T-helper 2 cell treated with Interferon-gamma antibody and Interleukin-4, amounts not matched to agents 5 μg/mL and 100 μg/mL, for 36 hours (primary cell): ENCODE measurements around the gene C1orf210.
A peak's percentile ranks its signal among the peaks of the same experiment; 100 is the strongest.

Experiments
- DNase-seq: peaks from one replicate; pipeline ENCODE4 v3.0.0; 2021; ENCODE audit warnings: low spot score
- H3K27ac Mint-ChIP-seq: one replicate; pipeline ENCODE4 v1.8.0; 2021; ENCODE audit warnings: mild to moderate bottlenecking, mixed read lengths
- H3K27me3 Mint-ChIP-seq: one replicate; pipeline ENCODE4 v1.8.0; 2021; ENCODE audit warnings: low read depth, mixed read lengths
- H3K36me3 Mint-ChIP-seq: one replicate; pipeline ENCODE4 v1.8.0; 2021; ENCODE audit warnings: low read depth, mixed read lengths
- H3K4me1 Mint-ChIP-seq: one replicate; pipeline ENCODE4 v1.8.0; 2021; ENCODE audit warnings: low read depth, mixed read lengths
- H3K4me3 Mint-ChIP-seq: one replicate; pipeline ENCODE4 v1.8.0; 2022; ENCODE audit warnings: mild to moderate bottlenecking, moderate library complexity, mixed read lengths
- H3K9me3 Mint-ChIP-seq: one replicate; pipeline ENCODE4 v1.8.0; 2021; ENCODE audit warnings: mixed read lengths

The C1orf210 gene

GRCh38 chr1:43247256-43247921 is 38.0 kb downstream of the C1orf210 start:
- Mint-ChIP-seq H3K4me3 (no peak overlapping the region), H3K4me1 (no peaks in the 10 kb centered on the region), H3K9me3 (peaks cover 12% of the 10 kb centered on the region), H3K27ac (no peak overlapping the region), H3K27me3 (peaks cover 22% of the 10 kb centered on the region), H3K36me3 (no peaks in the 10 kb centered on the region)
- DNase-seq = no peak

GRCh38 chr1:43246466-43247213 is 38.7 kb downstream of the C1orf210 start:
- H3K27ac Mint-ChIP-seq = no peak overlapping the region
- no peak for DNase-seq
- H3K4me1 Mint-ChIP-seq = no peaks in the 10 kb centered on the region
- no peak overlapping the region for H3K4me3 Mint-ChIP-seq
- H3K36me3 Mint-ChIP-seq = no peaks in the 10 kb centered on the region
- peaks cover 12% of the 10 kb centered on the region for H3K9me3 Mint-ChIP-seq
- H3K27me3 Mint-ChIP-seq = peaks cover 20% of the 10 kb centered on the region

- Mint-ChIP-seq H3K4me3 (no peak overlapping the region), H3K36me3 (no peaks in the 10 kb centered on the region), H3K27me3 (peaks cover 11% of the 10 kb centered on the region), H3K27ac (no peak overlapping the region), H3K4me1 (peaks cover 12% of the 10 kb centered on the region), H3K9me3 (peaks cover 17% of the 10 kb centered on the region)
- DNase-seq = no peak
Measured at GRCh38 chr1:43243299-43243698, 42.1 kb downstream of the C1orf210 start.

GRCh38 chr1:43241413-43241836 is 44.0 kb downstream of the C1orf210 start:
- H3K27ac Mint-ChIP-seq = no peak overlapping the region

GRCh38 chr1:43239484-43239883 is 45.9 kb downstream of the C1orf210 start:
- Mint-ChIP-seq H3K4me1 (peaks cover 14% of the 10 kb centered on the region), H3K9me3 (peaks cover 4% of the 10 kb centered on the region), H3K27me3 (no peaks in the 10 kb centered on the region), H3K36me3 (no peaks in the 10 kb centered on the region), H3K27ac (no peak overlapping the region), H3K4me3 (no peak overlapping the region)
- DNase-seq = no peak

More at GRCh38 chr1:43241413-43241836, 44.0 kb downstream of the C1orf210 start:
- no peak for DNase-seq
- Mint-ChIP-seq H3K9me3 (peaks cover 11% of the 10 kb centered on the region), H3K4me1 (peaks cover 14% of the 10 kb centered on the region), H3K4me3 (no peak overlapping the region), H3K36me3 (no peaks in the 10 kb centered on the region), H3K27me3 (peaks cover 7% of the 10 kb centered on the region)

- Mint-ChIP-seq H3K9me3 (peaks cover 4% of the 10 kb centered on the region), H3K36me3 (no peaks in the 10 kb centered on the region), H3K4me3 (no peak overlapping the region), H3K4me1 (peaks cover 14% of the 10 kb centered on the region), H3K27ac (no peak overlapping the region), H3K27me3 (no peaks in the 10 kb centered on the region)
- DNase-seq = no peak
Measured at GRCh38 chr1:43238991-43239469, 46.4 kb downstream of the C1orf210 start.

GRCh38 chr1:43238085-43238484 is 47.3 kb downstream of the C1orf210 start:
- DNase-seq = peak; percentile 24
- peaks cover 14% of the 10 kb centered on the region for H3K4me1 Mint-ChIP-seq
- H3K9me3 Mint-ChIP-seq = peaks cover 4% of the 10 kb centered on the region
- no peaks in the 10 kb centered on the region for H3K27me3 Mint-ChIP-seq
- H3K27ac Mint-ChIP-seq = no peak overlapping the region
- no peaks in the 10 kb centered on the region for H3K36me3 Mint-ChIP-seq
- no peak overlapping the region for H3K4me3 Mint-ChIP-seq

- no peak for DNase-seq
- no peak overlapping the region for H3K4me3 Mint-ChIP-seq
- H3K27me3 Mint-ChIP-seq = peaks cover 3% of the 10 kb centered on the region
- no peak overlapping the region for H3K27ac Mint-ChIP-seq
- no peaks in the 10 kb centered on the region for H3K36me3 Mint-ChIP-seq
- peaks cover 4% of the 10 kb centered on the region for H3K9me3 Mint-ChIP-seq
- H3K4me1 Mint-ChIP-seq = peaks cover 14% of the 10 kb centered on the region
Measured at GRCh38 chr1:43237121-43237520, 48.3 kb downstream of the C1orf210 start.

GRCh38 chr1:43235451-43236121 is 49.8 kb downstream of the C1orf210 start:
- H3K4me1 Mint-ChIP-seq = peaks cover 14% of the 10 kb centered on the region
- H3K27ac Mint-ChIP-seq = no peak overlapping the region
- DNase-seq = no peak
- peaks cover 6% of the 10 kb centered on the region for H3K27me3 Mint-ChIP-seq
- H3K9me3 Mint-ChIP-seq = peaks cover 4% of the 10 kb centered on the region
- H3K4me3 Mint-ChIP-seq = no peak overlapping the region
- no peaks in the 10 kb centered on the region for H3K36me3 Mint-ChIP-seq

GRCh38 chr1:43235040-43235439 is 50.3 kb downstream of the C1orf210 start:
- H3K4me3 Mint-ChIP-seq = no peak overlapping the region
- H3K27me3 Mint-ChIP-seq = peaks cover 8% of the 10 kb centered on the region
- DNase-seq = no peak
- H3K4me1 Mint-ChIP-seq = peaks cover 14% of the 10 kb centered on the region
- no peaks in the 10 kb centered on the region for H3K9me3 Mint-ChIP-seq
- no peaks in the 10 kb centered on the region for H3K36me3 Mint-ChIP-seq
- no peak overlapping the region for H3K27ac Mint-ChIP-seq

GRCh38 chr1:43234267-43234666 is 51.1 kb downstream of the C1orf210 start:
- Mint-ChIP-seq H3K9me3 (no peaks in the 10 kb centered on the region), H3K4me3 (no peak overlapping the region), H3K27me3 (peaks cover 8% of the 10 kb centered on the region), H3K4me1 (peaks cover 8% of the 10 kb centered on the region), H3K27ac (no peak overlapping the region), H3K36me3 (no peaks in the 10 kb centered on the region)
- no peak for DNase-seq

GRCh38 chr1:43233631-43234030 is 51.8 kb downstream of the C1orf210 start:
- no peak for DNase-seq
- H3K9me3 Mint-ChIP-seq = no peaks in the 10 kb centered on the region
- no peak overlapping the region for H3K4me3 Mint-ChIP-seq
- no peak overlapping the region for H3K27ac Mint-ChIP-seq
- no peaks in the 10 kb centered on the region for H3K36me3 Mint-ChIP-seq
- H3K27me3 Mint-ChIP-seq = peaks cover 8% of the 10 kb centered on the region
- peaks cover 4% of the 10 kb centered on the region for H3K4me1 Mint-ChIP-seq

GRCh38 chr1:43232482-43232881 is 52.9 kb downstream of the C1orf210 start:
- Mint-ChIP-seq H3K27ac (no peak overlapping the region), H3K27me3 (peaks cover 8% of the 10 kb centered on the region), H3K36me3 (no peaks in the 10 kb centered on the region), H3K9me3 (no peaks in the 10 kb centered on the region), H3K4me1 (no peaks in the 10 kb centered on the region), H3K4me3 (no peak overlapping the region)
- no peak for DNase-seq

GRCh38 chr1:43232074-43232473 is 53.3 kb downstream of the C1orf210 start:
- H3K36me3 Mint-ChIP-seq = no peaks in the 10 kb centered on the region
- no peak overlapping the region for H3K4me3 Mint-ChIP-seq
- no peaks in the 10 kb centered on the region for H3K9me3 Mint-ChIP-seq
- H3K4me1 Mint-ChIP-seq = peaks cover 1% of the 10 kb centered on the region
- H3K27me3 Mint-ChIP-seq = peaks cover 8% of the 10 kb centered on the region
- DNase-seq = no peak
- H3K27ac Mint-ChIP-seq = no peak overlapping the region
